Endothelial cell (in vitro differentiated cells): ENCODE data around the gene CYP2B6. TPM values are rescaled to one million over a fixed set of nuclear protein-coding genes. Genes with fewer than 3 reads are reported as not detected.
"Not testable (repeated sequence)": the region's sequence is repeated elsewhere in the genome, so short reads cannot be mapped to it uniquely, and the experiment has no call there.

Experiments
- DNase-seq: peaks from one replicate; pipeline ENCODE4 v3.0.0; 2021; ENCODE audit warnings: low spot score
- H3K27ac Mint-ChIP-seq: one replicate; pipeline ENCODE4 v1.8.0; 2021; ENCODE audit warnings: mixed read lengths, inconsistent platforms; ENCODE audit not compliant: unreplicated experiment
- H3K27me3 Mint-ChIP-seq: one replicate; pipeline ENCODE4 v1.8.0; 2021; ENCODE audit warnings: mild to moderate bottlenecking, moderate library complexity, mixed read lengths, inconsistent platforms; ENCODE audit not compliant: unreplicated experiment
- H3K36me3 Mint-ChIP-seq: one replicate; pipeline ENCODE4 v1.8.0; 2021; ENCODE audit warnings: mild to moderate bottlenecking, low read depth, mixed read lengths, inconsistent platforms; ENCODE audit not compliant: unreplicated experiment
- H3K4me1 Mint-ChIP-seq: one replicate; pipeline ENCODE4 v1.8.0; 2021; ENCODE audit warnings: mild to moderate bottlenecking, mixed read lengths, inconsistent platforms; ENCODE audit not compliant: unreplicated experiment
- H3K4me3 Mint-ChIP-seq: one replicate; pipeline ENCODE4 v1.8.0; 2021; ENCODE audit warnings: mild to moderate bottlenecking, mixed read lengths, inconsistent platforms; ENCODE audit not compliant: unreplicated experiment
- H3K9me3 Mint-ChIP-seq: one replicate; pipeline ENCODE4 v1.8.0; 2021; ENCODE audit warnings: mixed read lengths, inconsistent platforms; ENCODE audit not compliant: unreplicated experiment
- CTCF ChIP-seq: fragments of 200-600 bp; sonication (generic); IDR thresholded peaks from one replicate; pipeline ENCODE4 v1.5.0; 2021; ENCODE audit warnings: antibody characterized with exemption; ENCODE audit not compliant: unreplicated experiment
- total RNA-seq: library from RNA; stranded (reverse); fragmentation: NEBNext Ultra II Directional; extraction: Animal tissue kit (Norgen Biotek cat#: 25700); gene quantifications from one replicate; pipeline ENCODE4 v1.2.1, GENCODE V29; 2021; ENCODE audit not compliant: unreplicated experiment

The CYP2B6 gene
- total RNA-seq, 1 donor from 2014 or later, result not detected

GRCh38 chr19:41050426-41050825 is 59.3 kb downstream of the CYP2B6 start:
- DNase-seq, result no peak
- Mint-ChIP-seq H3K36me3 (no peaks in the 10 kb centered on the region), H3K27me3 (no peaks in the 10 kb centered on the region), H3K27ac (no peak overlapping the region), H3K4me3 (no peak overlapping the region), H3K4me1 (peaks cover 4% of the 10 kb centered on the region), H3K9me3 (no peaks in the 10 kb centered on the region)
- TF ChIP-seq CTCF, result no peak

GRCh38 chr19:41052162-41052561 is 61.1 kb downstream of the CYP2B6 start:
- H3K27me3 Mint-ChIP-seq, DNase-seq, H3K36me3 Mint-ChIP-seq, H3K27ac Mint-ChIP-seq, H3K4me1 Mint-ChIP-seq, H3K4me3 Mint-ChIP-seq, H3K9me3 Mint-ChIP-seq: not testable (repeated sequence)

- not testable (repeated sequence) for H3K4me1 Mint-ChIP-seq, H3K27me3 Mint-ChIP-seq, H3K27ac Mint-ChIP-seq, H3K4me3 Mint-ChIP-seq, H3K9me3 Mint-ChIP-seq, H3K36me3 Mint-ChIP-seq, DNase-seq
Observed at GRCh38 chr19:41053331-41053730, 62.2 kb downstream of the CYP2B6 start.

- no peaks in the 10 kb centered on the region for H3K36me3 Mint-ChIP-seq
- H3K27me3 Mint-ChIP-seq, result peaks cover 1% of the 10 kb centered on the region
- peak; percentile 18 for DNase-seq
- no peak for TF ChIP-seq CTCF
- no peaks in the 10 kb centered on the region for H3K9me3 Mint-ChIP-seq
- H3K4me3 Mint-ChIP-seq, result no peak overlapping the region
- no peak overlapping the region for H3K27ac Mint-ChIP-seq
- no peaks in the 10 kb centered on the region for H3K4me1 Mint-ChIP-seq
Observed at GRCh38 chr19:41064974-41065569, 74.0 kb downstream of the CYP2B6 start.

Other genes starting within 250 kb of the CYP2B6 start
- 24.6 TPM for gene ACTMAP, start 240.8 kb upstream of the CYP2B6 start, total RNA-seq
- gene SNRPA, start 240.1 kb upstream of the CYP2B6 start, total RNA-seq, result 101 TPM
- gene MIA, start 215.8 kb upstream of the CYP2B6 start, total RNA-seq, result not detected
- 29.2 TPM for gene RAB4B, start 213.0 kb upstream of the CYP2B6 start, total RNA-seq
- gene EGLN2, start 192.1 kb upstream of the CYP2B6 start, total RNA-seq, result 146 TPM
- gene CYP2A6, start 140.8 kb upstream of the CYP2B6 start, total RNA-seq, result not detected
- not detected for gene CYP2A7, start 109.1 kb upstream of the CYP2B6 start, total RNA-seq
- not detected for gene CYP2A13, start 97.2 kb downstream of the CYP2B6 start, total RNA-seq
- gene CYP2F1, start 123.2 kb downstream of the CYP2B6 start, total RNA-seq, result not detected
- 17.5 TPM for gene CYP2S1, start 201.9 kb downstream of the CYP2B6 start, total RNA-seq
- 5.5 TPM for gene AXL, start 227.9 kb downstream of the CYP2B6 start, total RNA-seq